Measurements from ENCODE around the gene PARP1. TPM values are rescaled to one million over a fixed set of nuclear protein-coding genes. Genes with fewer than 3 reads are reported as not detected.

PARP1 gene
- total and polyA plus RNA-seq, 4 donors: 39.2 to 108 (median 60.3) TPM

- WGBS: 90% methylated on average over 5 of the region's 5 CpGs
Observed at GRCh38 chr1:226449823-226450222, 41.9 kb upstream of the PARP1 start.

More at GRCh38 chr1:226449823-226450222, 41.9 kb upstream of the PARP1 start:
- H3K27ac ChIP-seq (ENCODE audit: low read depth in 1 of 2, low read length in 2 of 2): no peak overlapping the region
- H3K4me1 ChIP-seq (ENCODE audit: control insufficient read depth in 4 of 4, insufficient read depth in 4 of 4, low read length in 3 of 4): no peaks in the 10 kb centered on the region
- H3K4me3 ChIP-seq (ENCODE audit: low read depth in 1 of 3, low read length in 3 of 3): no peak overlapping the region
- TF ChIP-seq MAX (IDR thresholded peaks at IDR 0.05) (no peak), NR2F2 (IDR thresholded peaks at IDR 0.05) (no peak), HNF4A (conservative IDR thresholded peaks at IDR 0.05) (no peak), RAD21 (IDR thresholded peaks at IDR 0.05) (no peak), RXRA (IDR thresholded peaks at IDR 0.05) (no peak), SP1 (IDR thresholded peaks at IDR 0.05) (no peak), YY1 (IDR thresholded peaks at IDR 0.05) (no peak), FOXA1 (IDR thresholded peaks at IDR 0.05) (no peak), FOXA2 (IDR thresholded peaks at IDR 0.05) (no peak), GABPA (IDR thresholded peaks at IDR 0.05 in 1 of 2, conservative IDR thresholded peaks at IDR 0.05 in 1 of 2) (no peak), ATF3 (IDR thresholded peaks at IDR 0.05) (no peak), TAF1 (conservative IDR thresholded peaks at IDR 0.05) (no peak), HNF4G (IDR thresholded peaks at IDR 0.05) (no peak), REST (IDR thresholded peaks at IDR 0.05) (no peak), JUND (IDR thresholded peaks at IDR 0.05) (no peak), EGR1 (IDR thresholded peaks at IDR 0.05; ENCODE audit: low read depth in 2 of 2) (no peak), CTCF (IDR thresholded peaks at IDR 0.05; ENCODE audit: low read depth, low read length, missing input control) (no peak), ZBTB33 (IDR thresholded peaks at IDR 0.05) (no peak)
- H3K36me3 ChIP-seq (ENCODE audit: control insufficient read depth in 4 of 4, insufficient read depth in 3 of 4, low read depth in 1 of 4, low read length in 3 of 4): no peaks in the 10 kb centered on the region
- peaks cover 0 to 2% (median 0%) of the 10 kb centered on the region in 4 donors for H3K27me3 ChIP-seq (ENCODE audit: control insufficient read depth in 4 of 4, insufficient read depth in 4 of 4, low read length in 3 of 4)
- DNase-seq (ENCODE audit: low spot score): no peak
- H3K9ac ChIP-seq (ENCODE audit: low read depth in 1 of 2, low read length in 2 of 2): no peak overlapping the region
- H3K9me3 ChIP-seq (ENCODE audit: control insufficient read depth in 4 of 4, low read length in 3 of 4): no peaks in the 10 kb centered on the region

Data from liver (tissue), 9 donors.